H1 (cell line): ENCODE results near the gene GPR180. TPM values are rescaled to one million over a fixed set of nuclear protein-coding genes. Genes with fewer than 3 reads are reported as not detected.

Source experiments
- CHD1 ChIP-seq: IDR thresholded peaks from 2 replicates; pipeline ENCODE4 v1.6.1; 2012; ENCODE audit warnings: low read depth, low read length, improper control_type of control experiment
- CTBP2 ChIP-seq: IDR thresholded peaks from 2 replicates; pipeline ENCODE4 v1.7.0; 2011; ENCODE audit warnings: borderline replicate concordance, mild to moderate bottlenecking, moderate library complexity, mixed read lengths, low read length; ENCODE audit not compliant: insufficient read depth, insufficient read length
- KDM1A ChIP-seq: fragments of 200-600, 300-600 bp; sonication (generic); IDR thresholded peaks from 2 replicates; pipeline ENCODE4 v1.7.1; 2016; ENCODE audit warnings: mild to moderate bottlenecking, low read length, borderline replicate concordance
- POLR2AphosphoS5 ChIP-seq: IDR thresholded peaks from 2 replicates; pipeline ENCODE4 v1.6.1; 2011; ENCODE audit warnings: low read depth, low read length
- RNF2 ChIP-seq: fragments of 200-900, 300-1000 bp; sonication (generic); IDR thresholded peaks from 2 replicates; pipeline ENCODE4 v1.7.1; 2016; ENCODE audit warnings: borderline replicate concordance, low read depth, mild to moderate bottlenecking, antibody characterized with exemption, low read length; ENCODE audit not compliant: poor library complexity, severe bottlenecking; ENCODE audit errors: missing control alignments
- SP4 ChIP-seq: IDR thresholded peaks from 2 replicates; pipeline ENCODE4 v1.6.1; 2012; ENCODE audit warnings: low read length, inconsistent platforms
- TCF12 ChIP-seq: IDR thresholded peaks from 2 replicates; pipeline ENCODE4 v1.6.1; 2011; ENCODE audit warnings: low read depth, mild to moderate bottlenecking, low read length
- polyA plus RNA-seq, 7 experiments: library from polyadenylated mRNA; depleted of rRNA in 3 of 7; stranded (reverse) in 5 of 7; unstranded in 2 of 7; fragments of >200 nt in 5 of 7; fragments of 200-250 nt in 2 of 7; gene quantifications; 1 replicate in 5 of 7; 2 replicates in 1 of 7; 4 replicates in 1 of 7; pipeline versions ENCODE4 v1.2.1 to v1.2.3, GENCODE V29; 2011 to 2013; ENCODE audit warnings: missing spikeins in 2 of 7, mixed read lengths in 2 of 7
- total RNA-seq: library from RNA; stranded (reverse); fragmentation: NEBNext Ultra II Directional; extraction: Animal tissue kit (Norgen Biotek cat#: 25700); gene quantifications from 2 replicates; pipeline ENCODE4 v1.2.1, GENCODE V29; 2021

The GPR180 gene
- total and polyA plus RNA-seq, 2 of the 8 experiments (the other 6 are each of a cell fraction or from before 2014, with no cell fraction given) = 1.8 to 4.8 TPM

DNA sequence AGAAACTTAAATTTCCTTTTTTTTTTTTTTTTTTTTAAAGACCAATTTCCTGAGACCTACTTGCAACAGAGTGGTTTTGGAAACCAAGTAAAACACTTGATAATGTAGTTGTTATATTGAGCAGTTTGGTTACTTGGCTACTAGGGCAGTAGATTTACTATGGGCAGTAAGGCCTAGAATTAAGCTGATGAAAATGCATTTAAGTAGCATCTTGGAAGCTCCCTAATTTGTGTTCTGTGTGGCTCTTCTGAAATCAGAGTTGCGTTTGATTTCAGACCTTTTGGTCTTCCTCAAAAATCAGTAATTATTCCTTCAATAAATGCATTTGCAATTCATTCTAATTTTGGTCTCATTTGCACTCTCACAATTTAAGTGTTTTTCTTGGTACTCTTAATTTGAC lies 810 bp downstream of the GPR180 start (continued):
- TF ChIP-seq SP4 = no peak
- no peak for TF ChIP-seq TCF12
- TF ChIP-seq CTBP2 = no peak
- no peak for TF ChIP-seq POLR2AphosphoS5
- TF ChIP-seq RNF2 = no peak
- TF ChIP-seq CHD1 = no peak
- no peak for TF ChIP-seq KDM1A
- TF ChIP-seq, all 59 proteins: peak for 0
